ENCODE results near the gene NPHP4.
A peak's percentile ranks its signal among the peaks of the same experiment; 100 is the strongest.
"Not testable (repeated sequence)": the region's sequence is repeated elsewhere in the genome, so short reads cannot be mapped to it uniquely, and the experiment has no call there.

NPHP4 gene

GRCh38 chr1:5901841-5902240 lies 90.4 kb downstream of the NPHP4 start:
- H3K9ac ChIP-seq (ENCODE audit: low read length), result no peak overlapping the region
- peaks cover 19% of the 10 kb centered on the region for H3K36me3 ChIP-seq (ENCODE audit: control insufficient read depth, insufficient read depth, low read length, severe bottlenecking)
- peaks cover 10% of the 10 kb centered on the region for H3K4me1 ChIP-seq (ENCODE audit: control insufficient read depth, insufficient read depth, low read length)
- H3K9me3 ChIP-seq (ENCODE audit: control insufficient read depth, low read length), result no peaks in the 10 kb centered on the region
- H3K27me3 ChIP-seq (replicated peaks; ENCODE audit: control insufficient read depth, insufficient read depth, low read length), result no peaks in the 10 kb centered on the region
- H3K4me3 ChIP-seq (ENCODE audit: low read length), result no peak overlapping the region
- DNase-seq (ENCODE audit: low read depth), result no peak

GRCh38 chr1:5901150-5901549 lies 91.1 kb downstream of the NPHP4 start:
- Histone ChIP-seq H3K4me1 (ENCODE audit: control insufficient read depth, insufficient read depth, low read length) (peaks cover 10% of the 10 kb centered on the region), H3K4me3 (ENCODE audit: low read length) (no peak overlapping the region), H3K27me3 (replicated peaks; ENCODE audit: control insufficient read depth, insufficient read depth, low read length) (no peaks in the 10 kb centered on the region), H3K9ac (ENCODE audit: low read length) (no peak overlapping the region), H3K9me3 (ENCODE audit: control insufficient read depth, low read length) (no peaks in the 10 kb centered on the region), H3K36me3 (ENCODE audit: control insufficient read depth, insufficient read depth, low read length, severe bottlenecking) (peaks cover 17% of the 10 kb centered on the region)
- no peak for DNase-seq (ENCODE audit: low read depth)

DNA sequence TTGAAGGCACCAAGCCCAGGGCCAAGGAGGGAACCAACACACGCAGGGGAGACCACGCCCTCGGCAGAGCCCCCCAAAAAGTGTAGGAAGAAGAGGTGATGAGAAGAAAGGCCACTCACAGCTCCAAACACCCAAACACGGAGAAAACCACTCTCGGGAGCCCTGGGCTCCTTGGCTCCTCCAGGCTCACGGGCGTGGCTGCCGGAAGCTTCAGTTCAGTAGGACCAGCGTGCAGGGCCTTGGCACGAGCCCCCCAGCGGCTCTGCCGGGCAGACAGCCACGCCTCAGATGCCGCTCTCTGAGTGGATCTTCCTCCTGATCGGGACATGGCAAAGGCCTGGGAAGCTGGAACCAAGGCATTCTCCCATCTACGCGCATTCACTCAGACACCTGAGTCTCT lies 94.0 kb downstream of the NPHP4 start:
- Histone ChIP-seq H3K9ac (ENCODE audit: low read length) (no peak overlapping the region), H3K4me3 (ENCODE audit: low read length) (no peak overlapping the region), H3K27me3 (replicated peaks; ENCODE audit: control insufficient read depth, insufficient read depth, low read length) (no peaks in the 10 kb centered on the region), H3K4me1 (ENCODE audit: control insufficient read depth, insufficient read depth, low read length) (peaks cover 10% of the 10 kb centered on the region), H3K9me3 (ENCODE audit: control insufficient read depth, low read length) (no peaks in the 10 kb centered on the region), H3K36me3 (ENCODE audit: control insufficient read depth, insufficient read depth, low read length, severe bottlenecking) (no peaks in the 10 kb centered on the region)
- no peak for DNase-seq (ENCODE audit: low read depth)

DNA sequence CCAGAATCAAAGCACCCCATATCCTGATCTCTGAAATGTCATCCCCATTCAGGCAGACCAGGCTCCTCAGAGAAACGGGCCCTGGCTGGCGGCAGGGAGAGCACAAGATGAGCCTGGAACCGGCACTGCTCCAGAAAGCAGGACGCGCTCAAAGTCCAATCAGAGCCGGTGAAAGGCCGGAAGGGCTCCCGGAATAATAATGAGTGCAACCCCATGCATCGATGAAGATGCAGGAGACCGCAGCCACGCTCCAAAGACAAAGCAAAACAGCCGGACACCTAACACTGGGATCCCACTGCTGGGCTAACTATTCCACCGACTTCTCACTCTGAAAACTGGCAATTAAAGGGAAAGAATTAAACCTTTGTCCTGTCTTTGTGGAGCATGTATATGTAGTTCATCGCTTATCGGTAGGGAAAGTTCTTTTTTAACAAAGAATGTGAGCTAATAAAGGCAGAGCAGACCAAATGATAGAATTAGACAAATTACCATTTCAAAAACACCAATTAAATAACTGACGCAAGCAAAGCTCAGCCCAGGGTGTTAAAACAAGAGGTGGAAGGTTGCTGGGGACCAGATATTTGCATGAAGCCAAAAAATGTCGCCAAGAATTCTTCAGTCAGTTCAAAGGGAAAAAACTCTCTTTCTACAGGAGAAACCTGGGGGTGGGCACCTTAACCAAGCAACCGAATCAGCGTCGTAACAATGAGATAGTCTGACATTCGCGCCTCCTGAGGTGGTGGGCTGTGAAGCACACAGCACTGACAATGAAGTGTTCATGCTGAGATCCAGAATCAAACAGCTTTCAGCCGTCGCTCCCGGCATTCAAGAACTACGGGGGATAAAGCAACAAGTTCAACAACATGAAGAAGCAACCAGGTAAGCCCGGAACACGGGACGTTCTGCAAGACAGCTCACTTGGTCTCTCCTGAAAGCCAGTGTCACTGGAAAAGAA lies 95.2 kb downstream of the NPHP4 start:
- Histone ChIP-seq H3K9me3 (ENCODE audit: control insufficient read depth, low read length) (no peaks in the 10 kb centered on the region), H3K4me3 (ENCODE audit: low read length) (no peak overlapping the region), H3K4me1 (ENCODE audit: control insufficient read depth, insufficient read depth, low read length) (peaks cover 16% of the 10 kb centered on the region), H3K27me3 (replicated peaks; ENCODE audit: control insufficient read depth, insufficient read depth, low read length) (no peaks in the 10 kb centered on the region), H3K9ac (ENCODE audit: low read length) (no peak overlapping the region), H3K36me3 (ENCODE audit: control insufficient read depth, insufficient read depth, low read length, severe bottlenecking) (no peaks in the 10 kb centered on the region)
- no peak for DNase-seq (ENCODE audit: low read depth)

DNA sequence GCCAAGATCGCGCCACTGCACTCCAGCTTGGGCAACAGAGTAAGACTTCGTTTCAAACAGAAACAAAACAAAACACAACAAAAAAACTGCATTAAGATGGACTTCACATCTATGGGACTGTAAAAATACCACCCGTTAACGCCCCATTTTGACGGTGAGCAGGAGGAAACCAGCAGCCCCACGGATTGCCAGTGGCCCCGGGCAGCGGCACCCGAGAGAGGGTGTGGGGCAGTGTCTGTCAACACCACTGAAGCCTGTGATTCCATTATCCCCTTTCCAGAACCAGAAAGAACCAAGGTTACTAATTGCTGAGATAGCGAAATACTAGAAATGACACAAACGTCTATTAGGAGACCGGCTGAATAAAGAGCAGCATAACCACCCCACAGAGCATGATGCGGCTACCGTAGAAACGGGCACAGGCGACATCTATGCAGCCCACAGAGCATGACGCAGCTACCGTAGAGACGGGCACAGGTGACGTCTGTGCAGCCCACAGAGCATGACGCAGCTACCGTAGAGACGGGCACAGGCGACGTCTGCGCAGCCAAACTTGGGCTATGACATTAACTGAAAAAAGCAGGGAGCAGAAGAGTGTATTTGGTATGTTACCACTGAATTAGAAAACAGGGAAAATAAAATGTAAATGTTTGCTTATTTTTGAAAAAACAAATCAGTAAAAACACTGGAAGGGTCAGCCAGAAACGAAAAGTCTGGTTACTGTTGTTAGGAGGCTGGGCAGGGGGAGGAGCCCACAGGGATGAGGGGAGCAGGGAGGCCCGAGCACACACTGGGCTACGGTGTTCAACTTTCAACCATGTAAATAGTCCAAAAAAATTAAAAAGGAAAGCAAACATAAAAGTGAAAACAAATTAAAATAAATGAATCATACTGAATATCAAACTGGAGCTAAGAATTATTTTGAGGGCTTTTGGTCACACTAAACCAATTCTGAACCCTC lies 96.5 kb downstream of the NPHP4 start:
- Histone ChIP-seq H3K27me3 (replicated peaks; ENCODE audit: control insufficient read depth, insufficient read depth, low read length) (no peaks in the 10 kb centered on the region), H3K4me3 (ENCODE audit: low read length) (no peak overlapping the region), H3K9me3 (ENCODE audit: control insufficient read depth, low read length) (no peaks in the 10 kb centered on the region), H3K9ac (ENCODE audit: low read length) (no peak overlapping the region), H3K36me3 (ENCODE audit: control insufficient read depth, insufficient read depth, low read length, severe bottlenecking) (no peaks in the 10 kb centered on the region), H3K4me1 (ENCODE audit: control insufficient read depth, insufficient read depth, low read length) (peaks cover 18% of the 10 kb centered on the region)
- DNase-seq (ENCODE audit: low read depth), result no peak

DNA sequence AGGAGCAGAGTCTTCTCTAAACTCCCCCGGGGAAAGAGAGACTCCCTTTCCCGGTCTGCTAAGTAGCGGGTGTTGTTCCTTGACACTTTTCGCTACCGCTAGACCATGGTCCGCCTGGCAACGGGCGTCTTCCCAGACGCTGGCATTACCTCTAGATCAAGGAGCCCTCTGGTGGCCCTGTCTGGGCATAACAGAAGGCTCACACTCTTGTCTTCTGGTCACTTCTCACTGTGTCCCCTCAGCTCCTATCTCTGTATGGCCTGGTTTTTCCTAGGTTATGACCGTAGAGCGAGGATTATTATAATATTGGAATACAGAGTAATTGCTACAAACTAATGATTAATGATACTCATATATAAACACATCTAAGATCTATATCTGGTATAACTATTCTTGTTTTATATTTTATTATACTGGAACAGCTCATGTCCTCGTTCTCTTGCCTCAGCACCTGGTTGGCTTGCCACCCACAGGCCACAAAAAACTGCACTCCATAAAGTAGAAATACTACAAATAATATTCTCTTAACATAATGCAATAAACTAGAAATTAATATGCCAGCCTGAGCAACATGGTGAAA lies 98.4 kb downstream of the NPHP4 start:
- H3K4me3 ChIP-seq (ENCODE audit: low read length), result not testable (repeated sequence)

DNA sequence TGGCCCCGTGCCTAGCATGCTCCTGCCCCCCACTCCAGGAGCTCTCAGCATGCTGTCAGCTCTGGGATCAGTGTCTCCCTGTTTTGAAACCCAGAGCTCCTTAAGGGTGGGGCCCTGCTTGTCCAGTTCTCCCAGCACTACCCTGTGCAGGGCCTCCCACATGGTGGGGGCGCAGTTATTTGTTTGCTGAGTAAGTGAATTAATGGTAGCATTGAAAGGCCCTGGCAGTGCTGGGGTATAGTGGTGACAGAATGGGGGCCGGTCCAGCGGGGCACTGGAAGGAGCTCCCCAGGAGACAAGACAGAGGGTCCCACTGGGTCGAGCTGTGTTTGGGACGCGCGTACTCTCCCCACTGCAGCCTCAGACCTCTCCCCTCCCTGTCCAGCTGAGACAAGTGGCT lies 99.9 kb downstream of the NPHP4 start:
- no peaks in the 10 kb centered on the region for H3K27me3 ChIP-seq (replicated peaks; ENCODE audit: control insufficient read depth, insufficient read depth, low read length)
- H3K36me3 ChIP-seq (ENCODE audit: control insufficient read depth, insufficient read depth, low read length, severe bottlenecking), result no peaks in the 10 kb centered on the region
- H3K9ac ChIP-seq (ENCODE audit: low read length), result no peak overlapping the region
- H3K4me1 ChIP-seq (ENCODE audit: control insufficient read depth, insufficient read depth, low read length), result peaks cover 17% of the 10 kb centered on the region
- DNase-seq (ENCODE audit: low read depth), result no peak
- H3K4me3 ChIP-seq (ENCODE audit: low read length), result no peak overlapping the region
- no peaks in the 10 kb centered on the region for H3K9me3 ChIP-seq (ENCODE audit: control insufficient read depth, low read length)

More for the DNA sequence above, 98.4 kb downstream of the NPHP4 start:
- peaks cover 17% of the 10 kb centered on the region for H3K4me1 ChIP-seq (ENCODE audit: control insufficient read depth, insufficient read depth, low read length)
- H3K9ac ChIP-seq (ENCODE audit: low read length); H3K27me3 ChIP-seq (replicated peaks; ENCODE audit: control insufficient read depth, insufficient read depth, low read length); DNase-seq (ENCODE audit: low read depth); H3K36me3 ChIP-seq (ENCODE audit: control insufficient read depth, insufficient read depth, low read length, severe bottlenecking); H3K9me3 ChIP-seq (ENCODE audit: control insufficient read depth, low read length): not testable (repeated sequence)

DNA sequence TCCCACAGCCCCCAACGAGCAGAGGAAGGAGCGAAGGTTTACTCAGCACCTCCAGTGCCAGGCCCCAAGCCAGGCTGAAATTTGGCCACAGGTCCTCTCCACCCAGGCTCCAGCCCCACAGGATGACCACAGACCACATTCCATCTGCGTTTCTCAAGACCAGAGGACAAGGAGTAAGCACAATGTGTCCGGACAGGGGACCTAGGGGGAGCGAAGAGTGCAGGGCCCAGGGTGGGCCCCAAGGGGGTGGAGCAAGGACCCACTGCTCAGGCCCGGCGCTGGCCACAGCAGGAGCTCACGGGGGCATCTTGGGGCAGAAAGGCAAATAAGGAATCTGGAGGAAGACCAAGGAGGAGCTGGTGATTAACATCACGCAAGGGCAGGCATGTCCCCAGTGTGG lies 100.5 kb downstream of the NPHP4 start:
- DNase-seq (ENCODE audit: low read depth), result peak; percentile 11
- Histone ChIP-seq H3K9me3 (ENCODE audit: control insufficient read depth, low read length) (no peaks in the 10 kb centered on the region), H3K27me3 (replicated peaks; ENCODE audit: control insufficient read depth, insufficient read depth, low read length) (no peaks in the 10 kb centered on the region)

DNA sequence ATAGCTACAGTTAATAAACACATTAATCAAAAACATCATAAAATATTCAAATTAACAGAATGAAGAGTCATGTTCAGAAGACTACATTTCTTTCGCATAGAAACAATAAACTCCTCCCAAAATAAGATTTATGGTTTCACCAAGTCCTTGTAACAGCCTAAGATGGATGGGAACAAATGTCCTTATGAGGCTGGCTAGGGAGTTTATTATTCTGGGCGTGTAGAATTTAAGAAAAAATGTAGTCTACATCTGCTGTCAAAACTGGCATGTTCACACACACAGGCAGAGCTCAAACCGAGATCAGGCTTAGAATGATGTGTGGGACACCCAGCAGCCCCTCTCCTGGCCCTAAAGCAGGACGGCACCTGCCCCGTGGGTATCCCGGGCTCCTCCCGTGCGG lies 101.1 kb downstream of the NPHP4 start:
- Histone ChIP-seq H3K4me1 (ENCODE audit: control insufficient read depth, insufficient read depth, low read length) (peaks cover 17% of the 10 kb centered on the region), H3K36me3 (ENCODE audit: control insufficient read depth, insufficient read depth, low read length, severe bottlenecking) (no peaks in the 10 kb centered on the region), H3K27me3 (replicated peaks; ENCODE audit: control insufficient read depth, insufficient read depth, low read length) (no peaks in the 10 kb centered on the region), H3K4me3 (ENCODE audit: low read length) (no peak overlapping the region), H3K9me3 (ENCODE audit: control insufficient read depth, low read length) (no peaks in the 10 kb centered on the region), H3K9ac (ENCODE audit: low read length) (no peak overlapping the region)
- no peak for DNase-seq (ENCODE audit: low read depth)

More for the DNA sequence above, 100.5 kb downstream of the NPHP4 start:
- Histone ChIP-seq H3K36me3 (ENCODE audit: control insufficient read depth, insufficient read depth, low read length, severe bottlenecking) (no peaks in the 10 kb centered on the region), H3K9ac (ENCODE audit: low read length) (no peak overlapping the region), H3K4me3 (ENCODE audit: low read length) (no peak overlapping the region), H3K4me1 (ENCODE audit: control insufficient read depth, insufficient read depth, low read length) (peaks cover 17% of the 10 kb centered on the region)

- Histone ChIP-seq H3K9ac (ENCODE audit: low read length) (no peak overlapping the region), H3K27me3 (replicated peaks; ENCODE audit: control insufficient read depth, insufficient read depth, low read length) (no peaks in the 10 kb centered on the region), H3K36me3 (ENCODE audit: control insufficient read depth, insufficient read depth, low read length, severe bottlenecking) (no peaks in the 10 kb centered on the region), H3K4me3 (ENCODE audit: low read length) (no peak overlapping the region), H3K9me3 (ENCODE audit: control insufficient read depth, low read length) (no peaks in the 10 kb centered on the region), H3K4me1 (ENCODE audit: control insufficient read depth, insufficient read depth, low read length) (peaks cover 17% of the 10 kb centered on the region)
- DNase-seq (ENCODE audit: low read depth), result no peak
Measured at GRCh38 chr1:5890346-5891106, 101.7 kb downstream of the NPHP4 start.
